Measurements from ENCODE around the gene KRTAP9-9. TPM values are rescaled to one million over a fixed set of nuclear protein-coding genes. Genes with fewer than 3 reads are reported as not detected.
"Not testable (repeated sequence)": the region's sequence is repeated elsewhere in the genome, so short reads cannot be mapped to it uniquely, and the experiment has no call there.

The KRTAP9-9 gene
- total RNA-seq, 2 experiments from 2014 or later, result not detected

GRCh38 chr17:41246995-41247787, 8.0 kb upstream of the KRTAP9-9 start:
- H3K27ac Mint-ChIP-seq; POLR2A ChIA-PET; H3K4me1 Mint-ChIP-seq; DNase-seq; H3K36me3 Mint-ChIP-seq (ENCODE audit: low read depth); H3K4me3 Mint-ChIP-seq; H3K9me3 Mint-ChIP-seq: not testable (repeated sequence)
- peaks cover 19% of the 10 kb centered on the region for H3K27me3 Mint-ChIP-seq
- CTCF ChIA-PET, result interaction anchor here (0.6 kb wide), 1 partner anchor 74 kb away, joined by 3 read pairs; no protein-coding TSS in a partner anchor

- not testable (repeated sequence) for H3K9me3 Mint-ChIP-seq
These were observed 5.4 kb upstream of the KRTAP9-9 start, which contains the start of gene KRTAP9-4 for GRCh38 chr17:41249637-41250240. TSS of gene KRTAP9-4 (plus strand) at chr17:41249687. CDS start at chr17:41249721, 34 bp downstream.

GRCh38 chr17:41251261-41251660, 3.9 kb upstream of the KRTAP9-9 start:
- CTCF ChIA-PET, result no interaction called here

More at GRCh38 chr17:41249637-41250240, 5.4 kb upstream of the KRTAP9-9 start, which contains the start of gene KRTAP9-4:
- H3K36me3 Mint-ChIP-seq (ENCODE audit: low read depth); H3K4me3 Mint-ChIP-seq; H3K27ac Mint-ChIP-seq; DNase-seq; CTCF ChIA-PET; POLR2A ChIA-PET; H3K4me1 Mint-ChIP-seq: not testable (repeated sequence)
- peaks cover 25% of the 10 kb centered on the region for H3K27me3 Mint-ChIP-seq

GRCh38 chr17:41254861-41255260, 323 bp upstream of the KRTAP9-9 start:
- H3K36me3 Mint-ChIP-seq (ENCODE audit: low read depth), result no peaks in the 10 kb centered on the region
- POLR2A ChIA-PET, result no interaction called here
- no peak for DNase-seq
- H3K4me3 Mint-ChIP-seq, result no peak overlapping the region
- peaks cover 36% of the 10 kb centered on the region for H3K27me3 Mint-ChIP-seq
- H3K4me1 Mint-ChIP-seq, result no peaks in the 10 kb centered on the region
- CTCF ChIA-PET, result no interaction called here
- H3K27ac Mint-ChIP-seq, result no peak overlapping the region
- H3K9me3 Mint-ChIP-seq, result no peaks in the 10 kb centered on the region

More at GRCh38 chr17:41251261-41251660, 3.9 kb upstream of the KRTAP9-9 start:
- Mint-ChIP-seq H3K27me3 (peaks cover 25% of the 10 kb centered on the region), H3K27ac (no peak overlapping the region), H3K9me3 (no peaks in the 10 kb centered on the region), H3K4me1 (no peaks in the 10 kb centered on the region), H3K4me3 (no peak overlapping the region), H3K36me3 (ENCODE audit: low read depth) (no peaks in the 10 kb centered on the region)
- POLR2A ChIA-PET, result no interaction called here
- DNase-seq, result no peak

GRCh38 chr17:41256291-41256685, 1.1 kb downstream of the KRTAP9-9 start:
- CTCF ChIA-PET, result no interaction called here
- no peak overlapping the region for H3K27ac Mint-ChIP-seq
- H3K36me3 Mint-ChIP-seq (ENCODE audit: low read depth), result no peaks in the 10 kb centered on the region
- H3K4me3 Mint-ChIP-seq, result no peak overlapping the region
- no peaks in the 10 kb centered on the region for H3K4me1 Mint-ChIP-seq
- POLR2A ChIA-PET, result no interaction called here
- H3K9me3 Mint-ChIP-seq, result peaks cover 4% of the 10 kb centered on the region
- DNase-seq, result no peak
- peaks cover 40% of the 10 kb centered on the region for H3K27me3 Mint-ChIP-seq

- ChIA-PET CTCF (no interaction called here), POLR2A (no interaction called here)
- no peaks in the 10 kb centered on the region for H3K36me3 Mint-ChIP-seq (ENCODE audit: low read depth)
- H3K4me1 Mint-ChIP-seq, result no peaks in the 10 kb centered on the region
- H3K4me3 Mint-ChIP-seq, result no peak overlapping the region
- H3K9me3 Mint-ChIP-seq, result peaks cover 4% of the 10 kb centered on the region
- H3K27ac Mint-ChIP-seq, result no peak overlapping the region
- H3K27me3 Mint-ChIP-seq, result peaks cover 41% of the 10 kb centered on the region
- no peak for DNase-seq
These were observed 3.2 kb downstream of the KRTAP9-9 start for GRCh38 chr17:41258406-41258805.

- no peaks in the 10 kb centered on the region for H3K36me3 Mint-ChIP-seq (ENCODE audit: low read depth)
- CTCF ChIA-PET, result no interaction called here
These were observed 8.0 kb downstream of the KRTAP9-9 start for GRCh38 chr17:41263212-41263611.

GRCh38 chr17:41264599-41264998, 9.4 kb downstream of the KRTAP9-9 start:
- Mint-ChIP-seq H3K4me1 (no peaks in the 10 kb centered on the region), H3K36me3 (ENCODE audit: low read depth) (no peaks in the 10 kb centered on the region), H3K27ac (no peak overlapping the region), H3K9me3 (peaks cover 4% of the 10 kb centered on the region), H3K4me3 (no peak overlapping the region), H3K27me3 (peaks cover 34% of the 10 kb centered on the region)
- DNase-seq, result no peak
- POLR2A ChIA-PET, result no interaction called here
- CTCF ChIA-PET, result no interaction called here

More at GRCh38 chr17:41263212-41263611, 8.0 kb downstream of the KRTAP9-9 start:
- peaks cover 39% of the 10 kb centered on the region for H3K27me3 Mint-ChIP-seq
- POLR2A ChIA-PET, result interaction anchor here (0.5 kb wide), 1 partner anchor 13 kb away, joined by 3 read pairs; no protein-coding TSS in a partner anchor
- H3K4me3 Mint-ChIP-seq, result no peak overlapping the region
- no peak for DNase-seq
- no peaks in the 10 kb centered on the region for H3K4me1 Mint-ChIP-seq
- H3K27ac Mint-ChIP-seq, result no peak overlapping the region
- H3K9me3 Mint-ChIP-seq, result peaks cover 4% of the 10 kb centered on the region

GRCh38 chr17:41265078-41265477, 9.9 kb downstream of the KRTAP9-9 start, which contains the start of gene KRTAP9-6:
TSS of gene KRTAP9-6 (plus strand) at chr17:41265378. CDS start at chr17:41265378, 0 bp downstream.
- Mint-ChIP-seq H3K27ac (no peak within 1 kb of the TSS), H3K36me3 (ENCODE audit: low read depth) (no peaks in the 10 kb centered on the region), H3K9me3 (peaks cover 2% of the 10 kb centered on the region), H3K27me3 (peaks cover 34% of the 10 kb centered on the region), H3K4me1 (no peaks in the 10 kb centered on the region), H3K4me3 (no peak within 1 kb of the TSS)
- DNase-seq, result no peak
- CTCF ChIA-PET, result no interaction called here
- POLR2A ChIA-PET, result no interaction called here

- no peak for DNase-seq
- Mint-ChIP-seq H3K4me1 (peaks cover 8% of the 10 kb centered on the region), H3K36me3 (ENCODE audit: low read depth) (no peaks in the 10 kb centered on the region), H3K4me3 (no peak overlapping the region), H3K27me3 (peaks cover 19% of the 10 kb centered on the region), H3K27ac (no peak overlapping the region), H3K9me3 (no peaks in the 10 kb centered on the region)
- ChIA-PET POLR2A (no interaction called here), CTCF (no interaction called here)
These were observed 12.5 kb downstream of the KRTAP9-9 start for GRCh38 chr17:41267711-41268110.

GRCh38 chr17:41271323-41271722, 16.1 kb downstream of the KRTAP9-9 start:
- H3K4me3 Mint-ChIP-seq, POLR2A ChIA-PET, CTCF ChIA-PET: not testable (repeated sequence)

GRCh38 chr17:41271858-41272257, 16.7 kb downstream of the KRTAP9-9 start:
- Mint-ChIP-seq H3K4me1 (peaks cover 8% of the 10 kb centered on the region), H3K36me3 (ENCODE audit: low read depth) (no peaks in the 10 kb centered on the region), H3K4me3 (no peak overlapping the region), H3K27me3 (peaks cover 19% of the 10 kb centered on the region), H3K9me3 (no peaks in the 10 kb centered on the region), H3K27ac (no peak overlapping the region)
- DNase-seq, result no peak
- ChIA-PET POLR2A (no interaction called here), CTCF (no interaction called here)

More at GRCh38 chr17:41271323-41271722, 16.1 kb downstream of the KRTAP9-9 start:
- not testable (repeated sequence) for DNase-seq; H3K4me1 Mint-ChIP-seq; H3K36me3 Mint-ChIP-seq (ENCODE audit: low read depth); H3K9me3 Mint-ChIP-seq; H3K27ac Mint-ChIP-seq
- H3K27me3 Mint-ChIP-seq, result peaks cover 16% of the 10 kb centered on the region

- H3K4me1 Mint-ChIP-seq; H3K27ac Mint-ChIP-seq; DNase-seq; H3K4me3 Mint-ChIP-seq; CTCF ChIA-PET; H3K9me3 Mint-ChIP-seq; H3K36me3 Mint-ChIP-seq (ENCODE audit: low read depth): not testable (repeated sequence)
- H3K27me3 Mint-ChIP-seq, result peaks cover 14% of the 10 kb centered on the region
- POLR2A ChIA-PET, result interaction anchor here (0.6 kb wide), 1 partner anchor 12 kb away, joined by 3 read pairs; no protein-coding TSS in a partner anchor
These were observed 20.5 kb downstream of the KRTAP9-9 start, which contains the start of gene KRTAP9-7 for GRCh38 chr17:41275648-41276190. TSS of gene KRTAP9-7 (plus strand) at chr17:41275698. CDS start at chr17:41275698, 0 bp downstream.
